GM19455 (cell line): ENCODE data around the gene ARHGEF35.
A peak's percentile ranks its signal among the peaks of the same experiment; 100 is the strongest.
"Not testable (repeated sequence)": the region's sequence is repeated elsewhere in the genome, so short reads cannot be mapped to it uniquely, and the experiment has no call there.

Experiments used
- ATAC-seq: cut with Tn5 transposase; IDR thresholded peaks from one replicate; pipeline ENCODE4 v1.9.1; 2021; ENCODE audit not compliant: unreplicated experiment

Gene ARHGEF35

DNA sequence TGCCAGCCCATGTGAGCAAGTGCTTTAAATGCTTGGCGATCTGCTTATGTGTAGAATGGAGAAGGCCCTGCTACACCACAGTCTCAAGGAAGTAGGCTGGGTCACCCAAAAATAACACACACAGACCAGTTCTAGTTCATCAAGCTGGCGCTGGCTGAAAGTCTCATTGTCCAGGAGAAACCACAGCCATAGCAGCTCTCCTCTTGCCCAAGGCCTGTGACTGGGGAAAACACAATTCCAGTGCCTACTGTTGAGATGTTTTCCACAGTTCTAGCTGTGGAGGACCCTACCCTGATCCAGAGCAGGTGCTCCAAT is 16.5 kb downstream of the ARHGEF35 start:
- not testable (repeated sequence) for ATAC-seq

DNA sequence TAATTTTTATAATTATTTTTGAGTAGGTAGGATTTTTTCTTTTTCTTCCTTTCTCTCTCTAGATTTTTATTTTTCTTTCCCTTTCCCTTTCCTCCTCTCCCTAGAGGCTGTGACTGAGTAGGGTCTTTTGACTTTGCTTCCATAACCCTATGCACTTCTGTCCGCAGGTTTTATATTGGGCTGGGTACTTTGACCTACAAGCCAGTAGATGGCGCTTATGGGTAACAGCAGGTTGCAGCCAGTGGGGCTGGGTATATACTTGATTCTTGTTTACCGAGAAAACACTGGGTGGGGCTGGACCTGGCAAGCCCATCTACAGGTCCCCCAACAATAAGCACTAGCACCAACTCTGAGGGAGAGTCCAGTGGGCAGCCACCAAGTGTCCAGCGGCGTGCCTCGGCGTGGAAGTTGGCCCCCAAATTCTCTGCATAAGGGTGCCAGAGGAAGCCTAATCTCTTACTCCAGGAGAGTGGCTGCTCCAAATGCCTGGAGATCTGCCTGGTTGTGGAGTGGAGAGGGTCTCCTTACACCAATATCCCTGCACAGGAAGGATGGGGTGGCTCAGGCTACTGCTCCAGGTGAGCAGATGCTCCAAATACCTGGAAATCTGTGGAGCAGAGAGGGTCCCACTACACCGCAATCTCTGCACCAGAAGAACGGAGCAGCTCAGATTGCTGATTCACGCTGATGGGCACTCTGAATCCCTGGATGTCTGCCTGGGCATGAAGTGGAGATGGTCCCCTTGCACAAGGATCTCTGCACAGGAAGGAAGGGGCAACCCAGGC is 17.1 kb downstream of the ARHGEF35 start:
- peak; percentile 97 for ATAC-seq

DNA sequence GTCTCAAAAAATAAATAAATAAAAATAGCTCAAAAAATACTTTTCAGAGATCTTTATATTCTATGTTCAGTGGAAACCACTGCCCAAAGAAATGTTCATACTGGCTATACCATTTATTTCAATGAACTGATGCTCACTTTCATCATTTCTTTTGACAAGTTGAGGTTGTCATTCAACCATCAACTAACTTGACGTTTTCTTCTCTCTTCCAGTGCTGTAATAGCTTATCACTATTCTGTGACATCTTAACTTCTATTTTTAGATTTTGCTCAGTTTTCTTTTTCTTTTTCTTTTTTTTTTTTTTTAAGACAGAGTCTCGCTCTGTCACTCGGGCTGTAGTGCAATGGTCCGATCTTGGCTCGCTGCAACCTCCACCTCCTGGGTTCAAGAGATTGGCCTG is 21.0 kb downstream of the ARHGEF35 start:
- no peak for ATAC-seq

DNA sequence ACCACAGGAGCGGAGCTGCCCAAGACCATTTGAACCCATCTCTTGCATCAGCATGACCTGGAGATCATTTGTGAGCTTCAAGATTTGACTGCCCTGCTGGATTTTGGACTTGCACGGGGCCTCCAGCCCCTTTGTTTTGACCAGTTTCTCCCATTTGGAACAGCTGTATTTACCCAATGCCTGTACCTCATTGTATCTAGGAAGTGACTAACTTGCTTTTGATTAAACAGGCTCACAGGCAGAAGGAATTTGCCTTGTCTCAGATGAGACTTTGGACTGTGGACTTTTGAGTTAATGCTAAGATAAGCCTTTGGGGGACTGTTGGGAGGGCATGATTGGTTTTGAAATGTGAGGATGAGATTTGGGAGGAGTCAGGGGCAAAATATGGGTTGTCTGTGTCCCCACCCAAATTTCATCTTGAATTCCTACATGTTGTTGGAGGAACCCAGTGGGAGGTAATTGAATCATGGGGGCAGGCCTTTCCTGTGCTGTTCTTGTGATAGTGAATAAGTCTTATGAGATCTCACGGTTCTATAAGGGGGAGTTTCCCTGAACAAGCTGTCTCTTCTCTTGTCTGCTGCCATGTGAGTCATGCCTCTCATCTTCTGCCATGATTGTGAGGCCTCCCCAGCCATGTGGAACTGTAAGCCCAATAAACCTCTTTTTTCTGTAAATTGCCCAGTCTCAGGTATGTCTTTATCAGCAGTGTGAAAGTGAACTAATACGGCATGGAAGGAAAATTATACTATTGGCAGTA is 23.9 kb downstream of the ARHGEF35 start:
- not testable (repeated sequence) for ATAC-seq

DNA sequence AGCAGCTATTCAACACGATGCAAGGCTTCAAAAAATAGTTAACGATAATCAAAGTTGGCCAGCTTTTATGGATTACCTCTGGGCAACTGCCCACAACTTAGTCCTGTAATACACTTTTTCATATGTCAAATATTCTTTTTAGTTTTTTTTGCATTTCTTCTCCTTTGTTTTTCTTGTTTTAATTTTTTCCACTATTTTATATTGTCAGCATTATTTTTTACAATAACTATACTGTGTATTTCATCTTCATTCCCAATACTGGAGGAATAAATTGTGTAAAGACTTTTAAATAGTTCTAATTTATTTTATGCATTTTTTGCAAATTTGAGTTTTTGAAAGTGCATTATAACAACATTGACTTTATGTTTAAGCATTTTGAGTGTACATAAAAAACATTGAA is 30.8 kb downstream of the ARHGEF35 start:
- no peak for ATAC-seq

DNA sequence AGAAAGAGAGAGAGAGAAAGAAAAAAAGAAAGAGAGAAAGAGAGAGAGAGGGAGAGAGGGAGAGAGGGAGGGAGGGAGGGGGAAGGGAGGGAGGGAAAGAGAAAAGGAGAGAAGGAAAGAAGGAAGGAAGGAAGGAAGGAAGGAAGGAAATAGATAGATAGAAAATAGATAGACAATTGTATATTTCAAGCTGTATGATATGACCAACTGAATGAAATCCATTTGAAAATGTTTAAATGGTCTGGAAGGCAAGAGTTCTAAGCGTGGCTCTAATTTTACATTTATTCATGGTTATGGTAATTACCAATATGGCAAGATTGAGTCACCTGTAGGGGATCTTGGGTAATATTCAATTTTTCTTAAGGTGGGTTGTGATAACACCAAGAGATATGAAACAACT is 36.8 kb downstream of the ARHGEF35 start:
- no peak for ATAC-seq

DNA sequence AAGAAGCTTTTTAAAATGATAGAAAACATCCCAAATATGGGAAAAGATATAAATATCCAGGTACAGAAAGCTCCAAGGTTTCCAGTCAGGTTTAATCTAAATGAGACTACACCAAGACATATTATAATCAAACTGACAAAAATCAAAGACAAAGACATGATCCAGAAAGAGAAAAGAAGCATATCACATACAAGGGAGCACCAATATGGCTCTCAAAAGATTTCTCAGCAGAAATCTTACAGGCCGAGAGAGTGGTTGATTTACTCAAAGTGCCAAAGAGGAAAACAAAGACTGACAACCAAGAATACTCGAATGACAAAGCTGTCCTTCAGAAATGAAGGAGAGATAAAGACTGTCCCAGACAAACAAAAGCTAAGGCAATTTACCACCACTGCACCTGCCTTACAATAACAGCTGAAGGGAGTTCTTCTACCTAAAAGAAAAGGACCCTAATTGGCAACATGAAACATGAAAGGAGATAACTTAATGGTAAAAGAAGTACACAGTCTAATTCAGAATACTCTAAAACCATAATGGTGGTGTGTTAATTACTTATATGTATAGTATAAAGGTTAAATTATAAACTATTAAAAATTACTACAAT is 47.3 kb downstream of the ARHGEF35 start:
- ATAC-seq, result no peak

DNA sequence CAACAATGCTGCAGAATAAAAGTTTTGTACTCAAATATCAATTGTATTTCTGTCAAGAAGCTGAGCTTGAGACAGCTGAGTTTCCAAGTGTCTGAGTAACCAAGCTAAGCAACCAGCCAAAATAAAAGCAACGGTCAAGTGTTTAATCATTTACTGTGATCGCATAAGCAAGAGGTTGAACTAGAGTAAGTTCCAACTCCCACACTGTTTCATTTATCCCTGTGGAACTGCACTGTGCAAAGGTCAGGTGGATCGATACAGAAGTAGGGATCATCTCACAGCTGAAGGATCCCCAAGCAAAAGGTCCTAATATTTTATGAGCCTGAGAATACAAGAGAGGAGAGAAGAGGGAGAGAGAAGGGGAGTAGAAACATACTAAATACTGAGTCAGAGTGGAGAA is 51.2 kb downstream of the ARHGEF35 start:
- no peak for ATAC-seq

DNA sequence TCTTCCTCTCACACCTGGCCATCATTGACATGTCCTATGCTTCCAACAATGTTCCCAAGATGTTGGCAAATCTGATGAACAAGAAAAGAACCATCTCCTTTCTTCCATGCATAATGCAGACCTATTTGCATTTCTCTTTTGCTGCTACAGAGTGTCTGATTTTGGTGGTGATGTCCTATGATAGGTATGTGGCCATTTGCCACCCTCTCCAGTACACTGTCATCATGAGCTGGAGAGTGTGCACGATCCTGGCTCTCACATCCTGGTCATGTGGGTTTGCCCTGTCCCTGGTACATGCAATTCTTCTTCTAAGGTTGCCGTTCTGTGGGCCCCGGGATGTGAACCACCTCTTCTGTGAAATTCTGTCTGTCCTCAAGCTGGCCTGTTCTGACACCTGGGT is 53.4 kb downstream of the ARHGEF35 start:
- no peak for ATAC-seq

DNA sequence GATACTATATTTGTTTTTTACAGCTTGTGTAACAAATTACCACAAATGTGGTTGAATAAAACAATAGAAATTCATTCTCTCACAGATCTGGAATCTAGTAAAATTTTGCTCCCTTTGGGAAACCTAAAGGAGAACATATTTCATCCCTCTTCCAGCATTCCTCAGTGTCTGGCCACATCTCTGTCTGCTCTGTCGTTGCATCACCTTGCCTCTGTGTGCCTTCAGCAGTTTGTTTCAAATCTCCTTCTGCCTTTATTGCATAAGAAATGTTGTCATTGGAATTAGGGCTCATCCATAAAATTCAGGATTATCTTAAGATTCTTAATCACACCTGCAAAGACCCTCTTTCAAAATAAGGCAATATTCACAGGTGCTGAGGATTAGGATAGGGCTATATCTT is 58.1 kb downstream of the ARHGEF35 start:
- no peak for ATAC-seq
